Measurements from ENCODE around the gene KRT1.

GRCh38 chr12:52651726-52652261 lies 28.4 kb downstream of the KRT1 start, which contains the start of gene KRT2:
- TF ChIP-seq EZH2 (IDR thresholded peaks at IDR 0.05; ENCODE audit: low read length, missing control alignments) (no peak), CTCF (conservative IDR thresholded peaks at IDR 0.05 in 1 of 2, IDR thresholded peaks at IDR 0.05 in 1 of 2; ENCODE audit: low read depth in 1 of 2, low read length in 2 of 2) (no peak)

Data from fibroblast of lung (primary cell).